Astrocyte (in vitro differentiated cells and primary cell): Measurements from ENCODE around the gene SPTBN5.

Experiments
- EZH2 ChIP-seq: IDR thresholded peaks from 2 replicates; pipeline ENCODE4 v1.6.1; 2012; ENCODE audit warnings: mild to moderate bottlenecking, low read length, inconsistent platforms; ENCODE audit not compliant: insufficient read depth
- TF ChIP-seq, protein P1 (sequence below): IDR thresholded peaks from 2 replicates; pipeline ENCODE4 v1.5.1; 2011; ENCODE audit warnings: low read depth, mild to moderate bottlenecking, inconsistent platforms, low read length, moderate library complexity; ENCODE audit not compliant: insufficient read depth

DNA sequence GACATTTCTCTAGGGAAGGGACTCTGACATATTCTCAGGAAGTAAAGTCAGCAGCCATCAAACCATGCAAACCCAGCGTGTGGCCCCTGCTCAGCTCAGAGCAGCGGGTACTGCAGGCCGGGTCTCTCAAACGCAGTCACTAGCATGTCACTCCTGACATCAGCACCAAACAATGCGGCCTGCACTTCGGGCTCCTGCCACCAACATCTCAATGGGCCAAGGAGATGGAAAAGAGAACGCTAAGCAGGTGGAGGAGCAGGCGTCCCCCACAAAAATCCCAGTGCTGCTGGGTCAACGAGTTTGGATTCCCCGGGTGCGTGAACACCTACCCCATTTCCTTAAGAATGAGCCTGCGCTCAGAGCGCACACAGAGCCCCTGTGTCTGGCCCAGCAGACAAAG is 9.9 kb upstream of the SPTBN5 start:
- TF ChIP-seq, protein P1, sequence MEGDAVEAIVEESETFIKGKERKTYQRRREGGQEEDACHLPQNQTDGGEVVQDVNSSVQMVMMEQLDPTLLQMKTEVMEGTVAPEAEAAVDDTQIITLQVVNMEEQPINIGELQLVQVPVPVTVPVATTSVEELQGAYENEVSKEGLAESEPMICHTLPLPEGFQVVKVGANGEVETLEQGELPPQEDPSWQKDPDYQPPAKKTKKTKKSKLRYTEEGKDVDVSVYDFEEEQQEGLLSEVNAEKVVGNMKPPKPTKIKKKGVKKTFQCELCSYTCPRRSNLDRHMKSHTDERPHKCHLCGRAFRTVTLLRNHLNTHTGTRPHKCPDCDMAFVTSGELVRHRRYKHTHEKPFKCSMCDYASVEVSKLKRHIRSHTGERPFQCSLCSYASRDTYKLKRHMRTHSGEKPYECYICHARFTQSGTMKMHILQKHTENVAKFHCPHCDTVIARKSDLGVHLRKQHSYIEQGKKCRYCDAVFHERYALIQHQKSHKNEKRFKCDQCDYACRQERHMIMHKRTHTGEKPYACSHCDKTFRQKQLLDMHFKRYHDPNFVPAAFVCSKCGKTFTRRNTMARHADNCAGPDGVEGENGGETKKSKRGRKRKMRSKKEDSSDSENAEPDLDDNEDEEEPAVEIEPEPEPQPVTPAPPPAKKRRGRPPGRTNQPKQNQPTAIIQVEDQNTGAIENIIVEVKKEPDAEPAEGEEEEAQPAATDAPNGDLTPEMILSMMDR, result no peak
- TF ChIP-seq EZH2, result no peak
